Stimulated activated CD4-positive, alpha-beta T cell treated with anti-CD3 and anti-CD28 coated beads, Interleukin-1b, Interleukin-23, amount 100 ng/mL, for 4 hours (primary cell): ENCODE data around the gene SKAP1.
A peak's percentile ranks its signal among the peaks of the same experiment; 100 is the strongest.

Source experiments
- DNase-seq, 2 donors: peaks; one replicate each; pipeline ENCODE4 v3.0.0-alpha.2; 2020; ENCODE audit warnings: low read depth in 2 of 2

SKAP1 gene

DNA sequence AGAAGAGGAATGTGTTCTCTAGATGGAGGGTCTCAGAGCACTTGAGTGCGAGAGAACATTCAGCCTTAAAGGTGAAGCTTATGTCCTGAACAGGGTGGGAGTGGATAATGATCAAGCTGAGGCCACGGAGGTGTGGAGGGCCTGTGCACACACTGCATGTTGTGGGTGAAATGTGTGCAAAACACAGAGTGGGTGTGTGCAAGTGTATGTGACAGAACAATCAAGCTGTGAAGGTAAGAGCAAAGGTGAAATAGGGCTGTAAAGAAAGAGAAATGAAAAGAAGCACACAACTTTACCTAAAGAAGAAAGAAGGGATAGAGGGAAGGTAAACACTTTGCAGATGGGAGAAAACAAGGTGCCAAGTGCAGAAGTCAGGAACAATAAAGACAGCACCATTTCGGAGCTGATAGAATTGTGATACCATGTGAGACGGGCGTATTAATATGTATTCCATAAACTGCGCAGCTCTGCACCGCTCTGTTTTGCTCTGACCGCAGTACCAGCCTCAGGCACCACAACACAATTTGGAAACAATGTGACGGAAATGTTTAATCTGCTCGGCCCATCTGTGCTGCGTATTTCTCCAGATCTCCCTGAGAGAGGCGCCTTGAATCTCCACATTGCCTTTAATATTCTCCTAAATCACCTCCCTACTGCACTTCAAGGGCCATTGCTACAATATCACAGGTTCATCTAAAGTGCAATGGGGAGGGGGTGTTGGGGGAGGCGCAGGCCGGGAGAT is 281.8 kb downstream of the SKAP1 start:
- no peak for DNase-seq

DNA sequence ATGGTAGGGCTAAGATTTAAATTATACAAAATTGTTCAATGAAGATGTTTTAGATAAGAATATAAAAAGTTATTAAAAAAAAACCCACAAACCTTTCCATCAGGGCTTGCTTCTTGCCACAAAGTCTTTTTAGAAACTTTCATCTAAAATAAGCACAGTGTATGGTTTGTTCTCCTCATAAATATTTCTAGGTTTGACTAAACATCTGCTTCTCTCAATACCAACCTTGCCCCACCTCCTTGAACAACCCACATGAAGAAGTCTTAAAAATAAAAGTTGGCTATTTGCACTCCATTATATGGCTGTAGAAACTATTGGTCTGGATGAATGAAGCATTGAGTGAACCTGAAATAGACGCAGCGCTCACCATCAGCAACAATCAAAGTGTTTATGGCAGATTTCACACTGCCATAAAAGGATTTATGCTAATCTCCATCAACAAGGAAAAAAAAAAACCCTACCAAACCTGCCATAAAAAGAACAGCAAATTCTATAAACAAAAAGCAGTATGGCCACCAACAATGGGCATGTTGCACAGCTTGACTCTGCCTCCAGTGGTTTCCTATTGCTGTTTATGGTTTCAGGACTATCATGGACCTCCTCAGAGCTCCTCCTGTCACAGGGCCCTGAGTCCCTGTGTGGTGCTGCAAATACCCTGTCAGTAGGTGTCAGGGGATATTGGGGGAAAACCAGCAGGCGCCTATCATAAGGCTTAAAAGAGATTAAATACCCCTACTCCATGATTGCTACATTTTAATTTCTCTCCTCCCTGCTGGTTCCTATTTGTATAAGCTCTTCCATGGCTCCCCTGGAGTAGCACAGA is 284.8 kb downstream of the SKAP1 start:
- DNase-seq, result no peak

DNA sequence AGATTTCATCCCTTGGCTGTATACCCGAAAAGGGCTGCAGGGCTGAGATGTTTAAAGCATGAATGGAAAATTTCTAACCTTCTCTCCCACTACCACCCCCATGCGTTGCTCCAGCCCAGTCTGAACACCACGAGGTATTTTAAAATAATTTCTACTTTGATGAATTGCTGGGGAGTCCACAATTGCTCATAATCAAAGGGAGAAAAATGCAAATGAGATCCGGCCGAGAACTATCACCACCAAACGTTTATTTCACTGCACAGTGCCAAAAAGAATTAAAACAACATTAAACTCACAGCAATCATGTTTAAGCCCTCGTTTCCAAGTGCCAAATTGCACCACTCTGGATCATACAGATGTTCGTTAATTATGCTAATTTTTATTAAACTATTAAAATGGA is 285.8 kb downstream of the SKAP1 start:
- DNase-seq, result no peak

DNA sequence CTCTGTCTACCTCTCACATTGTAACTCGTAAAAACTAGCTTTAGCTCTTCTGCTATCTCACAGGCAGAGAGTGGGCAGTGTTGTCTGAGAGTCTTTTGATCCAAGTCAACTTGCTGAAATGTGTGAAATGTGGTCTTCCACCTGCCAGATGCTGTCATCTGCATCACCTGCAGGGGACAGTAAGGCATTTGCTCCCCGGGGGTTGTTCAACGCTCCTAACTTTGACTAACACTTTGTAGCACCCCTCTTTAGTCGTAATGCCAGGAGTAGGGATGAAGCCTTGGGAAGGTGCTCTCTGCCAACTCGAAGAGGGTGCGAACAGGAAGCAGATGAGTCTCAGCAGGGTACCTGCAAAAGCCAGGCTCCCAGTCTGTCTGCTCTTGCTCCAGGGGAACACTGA is 286.4 kb downstream of the SKAP1 start:
- DNase-seq, result no peak

DNA sequence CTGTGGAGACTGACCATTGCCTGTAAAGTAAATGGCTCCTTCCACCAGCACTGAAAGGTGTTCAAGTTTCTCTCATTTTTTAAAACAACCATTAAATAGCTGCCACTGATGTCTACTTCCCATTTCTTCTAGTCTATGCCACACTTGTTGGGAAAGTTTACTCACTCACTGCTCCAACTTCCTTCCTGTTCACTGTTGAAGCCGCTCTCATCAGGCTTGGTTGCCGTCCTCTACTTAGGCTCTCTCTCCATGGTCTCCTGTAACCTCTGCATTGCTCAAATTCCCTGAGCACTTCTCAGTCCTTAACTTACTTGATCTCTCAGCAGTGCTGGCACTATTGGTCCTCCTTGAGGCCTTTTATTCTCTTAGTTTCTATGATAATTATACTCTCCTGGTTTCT is 290.1 kb downstream of the SKAP1 start:
- DNase-seq, result no peak

DNA sequence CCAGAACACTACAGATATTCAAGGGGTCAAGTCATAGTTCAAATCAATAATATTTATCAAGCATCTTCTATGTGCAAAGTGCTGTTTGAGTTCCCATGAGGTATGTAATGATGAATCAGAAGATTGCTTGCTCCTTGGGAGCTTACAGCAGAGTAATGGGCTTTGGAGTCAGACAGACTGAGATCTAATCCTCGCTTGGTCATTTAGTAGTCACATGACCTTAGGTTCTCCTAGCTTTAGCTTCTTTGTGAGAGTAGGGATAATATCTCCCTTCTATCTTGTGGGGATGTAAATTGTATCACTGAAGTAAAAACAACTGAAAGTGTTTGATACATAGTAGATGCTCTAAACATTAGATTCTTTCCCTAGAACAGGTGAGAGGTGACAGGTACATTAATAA is 292.4 kb downstream of the SKAP1 start:
- DNase-seq, result no peak

DNA sequence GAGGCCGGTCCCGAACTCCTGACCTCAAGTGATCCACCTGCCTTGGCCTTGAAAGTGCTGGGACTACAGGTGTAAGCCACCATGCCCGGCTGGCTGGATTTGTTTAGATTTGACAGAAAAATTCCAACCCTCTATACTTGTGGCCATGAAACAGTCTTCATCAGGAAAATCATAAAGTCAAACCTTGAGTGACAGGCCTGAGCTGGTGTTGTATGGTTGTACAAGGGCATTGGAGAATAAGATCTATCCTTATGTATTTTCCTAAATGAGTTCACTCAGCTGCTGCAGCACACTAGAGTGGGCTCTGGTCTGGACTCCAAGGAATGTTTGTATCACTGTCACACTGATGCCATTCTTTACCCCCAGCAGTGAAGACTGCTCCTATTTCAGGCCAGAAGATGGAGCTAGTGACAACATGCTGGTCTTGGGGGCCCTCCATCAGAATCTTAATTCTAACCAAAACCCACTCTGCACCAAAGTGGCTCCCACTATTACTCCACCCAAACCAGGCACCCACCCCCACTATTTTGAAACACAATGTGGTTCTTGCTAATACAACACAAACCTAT is 295.0 kb downstream of the SKAP1 start:
- no peak for DNase-seq

DNA sequence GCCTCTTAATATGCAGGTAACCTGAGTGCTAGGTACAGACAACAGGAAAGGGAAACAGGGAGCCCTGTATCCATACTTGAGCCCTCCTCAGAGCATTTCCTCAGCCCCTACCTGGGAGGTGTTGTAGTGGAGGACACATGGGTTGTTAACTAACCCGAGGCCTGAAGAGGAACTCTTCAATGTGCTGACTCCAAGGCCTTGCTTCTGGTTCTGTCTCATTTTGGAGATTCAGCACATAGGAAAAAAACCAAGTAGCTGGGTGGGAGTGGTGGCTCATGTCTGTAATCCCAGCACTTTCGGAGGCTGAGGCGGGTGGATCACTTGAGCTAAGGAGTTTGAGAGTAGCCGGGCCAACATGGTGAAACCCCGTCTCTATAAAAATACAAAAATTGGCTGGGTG is 297.6 kb downstream of the SKAP1 start:
- no peak for DNase-seq

DNA sequence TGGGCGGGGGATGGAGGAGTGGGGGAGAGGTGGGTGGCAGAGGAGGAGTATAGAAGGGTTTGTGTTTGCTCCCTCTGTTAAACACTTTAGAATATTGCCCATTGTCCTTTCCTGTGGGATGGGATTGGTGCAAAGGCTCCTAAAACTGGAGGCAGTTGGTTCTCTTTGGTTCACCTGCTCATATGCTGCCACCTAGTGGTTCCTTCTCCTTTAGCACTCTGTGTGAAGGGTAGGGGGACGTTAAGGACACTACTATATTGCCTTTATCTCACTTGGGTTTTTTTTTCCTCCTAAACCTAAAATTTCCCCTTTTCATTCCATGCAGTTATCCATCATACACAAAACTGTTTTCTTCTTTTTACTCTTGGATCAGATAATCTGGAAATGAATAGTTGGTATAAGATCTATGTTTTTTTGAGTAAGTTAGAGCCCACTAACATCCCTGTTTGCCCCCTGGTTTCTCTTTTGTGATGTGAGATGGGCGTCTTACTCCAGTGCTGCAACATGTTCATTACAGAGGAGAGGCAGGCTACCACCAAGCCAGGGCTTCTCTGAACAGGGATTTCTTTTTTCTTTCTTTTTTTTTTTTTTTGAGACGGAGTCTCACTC is 298.7 kb downstream of the SKAP1 start:
- DNase-seq, result peak in 1 of 2 donors; percentile 60

DNA sequence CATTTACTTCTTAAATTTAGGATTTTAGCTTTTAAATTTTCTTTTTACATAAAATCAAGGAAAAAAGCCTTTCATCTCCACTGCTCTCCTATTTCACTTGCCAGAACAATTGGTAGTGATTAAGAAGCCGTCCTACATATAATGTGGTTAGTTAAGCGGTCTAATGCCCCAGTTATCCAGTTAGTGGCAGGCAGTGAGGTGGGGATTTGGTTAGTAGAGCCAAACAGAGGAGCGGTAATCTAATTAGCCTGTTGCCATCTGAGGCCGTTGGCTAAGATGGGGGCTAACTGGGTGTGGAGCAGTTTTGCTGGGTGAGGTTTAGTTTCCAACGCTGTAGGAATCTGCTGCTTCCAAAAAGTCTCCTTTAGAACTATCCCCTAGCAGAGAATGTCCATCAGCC is 300.0 kb downstream of the SKAP1 start:
- no peak for DNase-seq

DNA sequence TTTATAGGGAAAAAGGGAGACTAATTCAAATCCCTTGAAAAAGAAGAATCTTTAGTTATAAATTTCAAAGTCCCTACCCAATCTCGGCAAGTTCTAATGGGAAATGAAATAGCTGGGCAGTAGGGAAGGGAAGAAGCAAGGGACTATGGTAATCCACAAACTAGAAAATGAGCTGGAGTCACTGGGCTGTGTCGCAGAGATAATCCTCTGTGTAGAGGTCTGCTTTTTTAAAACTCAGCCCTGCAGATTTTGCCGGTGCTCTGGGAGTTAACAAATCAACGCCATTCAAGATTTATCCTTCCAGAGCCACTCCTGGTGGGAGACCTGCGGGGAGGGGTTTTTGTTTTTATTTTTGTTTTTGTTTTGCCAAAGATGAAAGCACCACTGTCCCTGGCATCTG is 301.6 kb downstream of the SKAP1 start:
- DNase-seq, result no peak

DNA sequence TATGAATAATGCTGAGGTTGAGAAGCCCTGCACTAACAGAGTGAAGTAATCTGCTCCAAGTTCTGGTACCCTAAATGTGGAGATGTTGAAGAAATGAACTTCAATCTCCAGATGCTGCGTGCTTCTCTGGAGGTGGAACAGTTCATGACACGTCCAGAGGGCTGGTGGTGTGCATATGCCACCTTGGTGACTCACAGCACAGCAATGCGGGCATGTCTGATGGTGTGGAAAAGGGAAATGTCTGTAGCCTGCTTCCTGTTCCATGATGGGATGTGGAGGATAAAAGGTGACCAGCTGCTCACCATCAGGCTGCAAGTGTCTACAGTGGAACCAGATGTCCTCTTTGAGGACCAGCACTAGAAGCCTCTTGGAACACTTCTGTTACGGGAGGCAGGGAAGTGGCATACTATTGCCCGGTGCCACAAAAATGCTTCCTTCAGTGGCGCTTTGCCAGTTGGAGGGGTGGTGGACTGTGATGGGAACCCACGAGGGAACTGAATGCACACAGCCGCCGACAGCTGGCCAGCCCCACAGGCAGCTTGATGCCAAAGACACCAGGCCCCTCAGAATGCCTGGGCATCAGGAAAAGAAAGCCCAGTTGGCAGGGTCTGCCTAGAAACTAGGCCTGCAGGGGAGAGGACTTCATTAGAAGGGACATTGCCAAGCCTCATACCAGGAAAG is 302.5 kb downstream of the SKAP1 start:
- no peak for DNase-seq

DNA sequence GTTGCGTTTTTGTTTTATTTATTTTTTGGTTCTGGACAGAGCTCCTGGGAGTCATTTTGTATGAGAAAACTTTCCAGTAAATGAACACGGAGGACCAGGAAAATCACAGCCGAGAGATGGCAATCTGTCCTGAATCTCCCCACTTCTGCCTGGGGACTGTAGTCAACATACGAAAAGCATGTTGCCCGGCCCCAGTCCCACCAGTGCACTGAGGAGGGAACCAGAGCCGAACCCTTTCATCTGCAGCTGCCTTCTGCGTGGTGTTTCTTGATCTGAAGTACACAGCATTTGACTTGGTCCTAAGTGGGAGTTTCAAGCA is 303.5 kb downstream of the SKAP1 start:
- no peak for DNase-seq

DNA sequence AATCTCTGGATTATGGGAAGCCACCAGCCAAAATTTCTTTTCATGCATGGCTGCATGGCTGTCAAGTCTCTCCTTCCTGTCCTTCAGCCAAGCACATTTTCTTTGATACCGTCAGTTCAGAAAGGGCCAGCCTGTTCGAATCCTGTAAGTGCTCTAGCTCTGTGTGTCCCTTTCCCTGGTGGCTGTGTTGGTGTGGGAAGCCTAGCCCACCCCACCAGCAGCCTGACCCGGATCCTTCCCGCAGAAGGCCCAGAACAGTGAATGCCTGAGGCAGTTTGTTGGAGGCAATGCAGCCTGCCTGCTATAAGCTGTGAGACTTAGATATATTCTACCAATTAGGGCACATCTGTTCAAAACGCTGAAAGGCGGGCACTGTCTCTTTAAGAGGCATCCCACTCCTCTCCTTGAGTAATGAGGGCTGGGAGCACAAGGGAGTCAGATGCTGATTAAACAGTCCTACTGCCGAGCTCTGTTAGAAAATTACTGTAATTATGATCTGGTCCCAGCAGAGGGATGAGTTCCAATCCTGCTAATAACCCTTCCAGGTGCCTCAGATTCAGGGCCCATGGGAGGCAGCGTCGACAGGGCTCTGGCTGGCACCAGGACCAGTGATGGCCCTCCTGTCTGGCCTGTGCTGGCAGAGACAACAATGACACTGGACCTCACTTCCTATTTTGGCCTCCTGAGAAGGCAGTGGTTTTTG is 304.0 kb downstream of the SKAP1 start:
- no peak for DNase-seq

DNA sequence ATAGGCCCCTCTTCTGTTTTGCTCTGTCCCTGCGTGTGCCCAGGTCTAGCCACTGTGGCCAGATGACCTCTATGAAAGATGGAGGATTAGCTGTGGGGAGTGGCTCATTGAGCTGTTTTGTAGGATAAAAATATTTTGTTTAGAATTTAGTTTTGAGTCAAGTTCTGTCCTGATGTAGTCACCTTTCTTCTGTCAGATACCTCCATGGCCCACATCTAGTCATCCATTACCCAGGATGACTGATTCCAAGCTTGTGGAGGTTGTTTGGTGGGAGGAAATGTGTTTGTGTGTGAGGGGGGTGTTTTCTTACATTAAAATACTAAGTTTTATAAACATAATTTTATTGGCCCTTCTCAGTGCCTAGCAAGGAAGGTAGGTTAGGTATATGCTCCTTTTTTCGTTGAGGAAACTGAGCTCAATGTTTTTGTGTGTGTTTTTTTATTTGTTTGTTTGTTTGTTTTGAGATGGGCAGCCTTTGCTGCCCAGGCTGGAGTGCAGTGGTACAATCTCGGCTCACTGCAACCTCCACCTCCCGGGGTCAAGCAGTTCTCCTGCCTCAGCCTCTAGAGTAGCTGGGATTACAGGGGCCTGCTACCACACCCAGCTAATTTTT is 306.1 kb downstream of the SKAP1 start:
- no peak for DNase-seq

DNA sequence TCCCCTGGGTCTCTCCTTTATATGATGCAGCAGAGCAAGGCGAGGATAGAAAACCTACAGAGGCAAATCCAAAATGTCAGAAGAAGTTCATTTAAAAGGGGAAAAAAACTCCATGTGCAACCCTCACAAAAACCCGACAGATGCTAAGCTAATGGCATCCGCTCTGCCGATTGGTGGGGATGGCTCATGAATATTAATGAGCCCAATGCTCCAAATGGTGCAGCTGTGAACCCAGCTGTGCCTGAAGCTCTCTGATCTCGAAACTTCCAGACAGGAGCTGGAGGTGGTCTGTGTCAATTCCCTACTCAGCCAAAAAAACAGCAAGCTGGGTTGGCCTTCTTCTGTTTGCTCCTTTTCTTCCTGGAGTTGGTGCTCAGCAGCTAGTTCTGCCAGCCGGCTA is 306.9 kb downstream of the SKAP1 start:
- DNase-seq, result no peak

DNA sequence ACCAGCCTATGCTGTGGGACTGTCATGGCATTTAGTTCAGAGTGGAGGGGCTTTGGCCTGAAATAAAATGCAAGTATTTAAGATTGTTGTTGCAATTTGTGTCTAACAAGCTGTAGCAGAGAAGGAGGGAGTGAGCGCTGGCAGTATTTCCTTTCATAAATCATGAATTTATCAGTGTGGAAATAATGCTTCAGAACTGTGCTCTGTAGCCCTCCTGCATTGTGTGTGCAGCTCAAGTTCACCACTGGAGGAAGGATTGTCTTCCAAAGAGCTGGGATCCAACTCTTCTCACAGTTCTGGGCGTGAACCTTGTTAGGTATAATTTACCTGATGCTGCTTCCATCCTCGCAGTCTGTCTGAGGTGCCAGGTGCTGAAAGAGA is 307.4 kb downstream of the SKAP1 start:
- DNase-seq, result no peak

DNA sequence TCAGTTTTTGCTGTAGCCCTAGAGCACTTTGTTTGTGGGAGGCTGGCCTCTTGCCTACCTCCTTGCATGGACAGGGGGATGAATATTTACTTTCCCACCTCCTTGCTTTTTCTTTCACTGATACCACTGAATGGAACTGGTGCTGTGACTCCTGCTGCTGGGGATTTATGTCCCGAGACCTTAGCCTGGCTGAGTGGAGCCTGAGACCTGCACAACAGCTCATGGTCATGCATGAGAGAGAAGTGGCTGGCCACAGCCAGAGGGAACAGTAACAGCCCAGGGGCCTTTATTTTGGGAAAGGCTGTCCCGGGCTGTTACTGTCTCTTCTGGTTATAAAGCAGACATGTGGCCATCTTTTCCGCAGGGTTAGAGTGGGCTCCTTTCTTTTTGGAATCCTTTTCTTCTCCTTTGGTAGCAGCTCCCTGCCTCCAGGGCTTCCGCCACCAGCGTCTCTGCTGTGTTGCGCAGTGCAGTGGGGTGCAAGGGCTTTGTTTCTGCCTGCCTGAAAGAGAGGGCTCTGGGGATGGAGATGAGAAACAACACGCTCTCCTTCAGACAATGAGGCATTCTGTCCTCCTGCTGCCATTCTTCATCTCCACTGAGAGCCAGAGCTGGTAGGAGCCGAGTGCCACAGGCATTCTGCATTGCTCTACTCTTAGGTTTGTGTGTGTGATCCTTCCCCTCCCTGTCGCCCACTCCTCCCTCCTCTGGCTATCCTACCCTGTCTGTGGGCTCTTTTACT is 307.9 kb downstream of the SKAP1 start:
- no peak for DNase-seq

DNA sequence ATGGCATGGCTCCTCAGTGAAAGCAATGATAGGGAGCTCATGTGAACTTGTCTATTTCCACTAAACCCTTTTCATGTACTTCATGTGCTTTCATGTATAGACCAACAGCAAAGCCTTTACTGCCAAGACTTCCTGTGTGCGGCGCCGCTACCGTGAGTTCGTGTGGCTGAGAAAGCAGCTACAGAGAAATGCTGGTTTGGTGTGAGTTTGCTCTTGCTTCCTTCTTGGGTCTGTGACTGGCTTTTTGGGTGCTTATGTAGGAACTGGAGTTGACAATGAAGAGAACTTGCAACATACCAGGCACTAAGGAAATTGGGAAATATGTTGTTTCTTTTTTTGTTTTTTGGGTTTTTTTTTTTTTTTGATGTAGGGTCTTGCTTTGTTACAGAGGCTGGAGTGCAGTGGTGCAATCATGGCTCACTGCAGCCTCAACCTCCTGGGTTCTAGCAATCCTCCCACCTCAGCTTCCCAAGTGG is 316.8 kb downstream of the SKAP1 start:
- peak; percentile 16 to 21 for DNase-seq

DNA sequence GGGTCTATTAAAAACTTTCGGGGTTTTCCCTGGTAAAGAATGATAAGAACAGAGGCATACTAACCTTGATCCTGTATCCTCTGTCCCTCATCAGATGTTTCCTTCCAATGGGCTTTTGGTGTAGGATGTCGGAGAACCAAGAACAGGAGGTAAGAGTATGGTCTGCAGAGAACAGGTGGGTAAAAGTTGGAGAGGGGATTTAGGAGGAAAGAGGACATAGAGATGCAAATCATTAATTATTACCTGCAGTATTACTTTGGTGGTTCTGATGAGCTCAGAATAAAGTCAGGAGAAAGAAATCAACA is 318.1 kb downstream of the SKAP1 start:
- DNase-seq, result no peak

DNA sequence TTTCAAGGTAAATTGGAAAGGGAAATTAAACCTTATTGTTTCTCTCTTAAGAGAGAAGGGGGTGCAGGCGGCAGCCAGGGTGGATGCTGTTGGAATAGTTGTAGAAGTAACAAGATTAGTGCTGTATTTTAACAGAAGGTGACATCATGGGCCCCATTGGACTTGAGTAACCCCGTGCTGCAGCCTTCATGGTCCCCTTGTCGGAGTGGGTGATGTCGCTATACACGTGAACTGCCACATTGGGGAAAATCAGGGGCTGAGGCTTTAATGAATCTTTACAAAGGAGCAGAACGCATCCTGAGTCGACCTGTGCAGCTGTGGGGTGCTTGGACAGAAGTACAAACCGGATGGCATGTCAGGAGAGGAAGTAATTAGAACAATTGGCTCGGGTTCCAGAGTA is 319.3 kb downstream of the SKAP1 start:
- no peak for DNase-seq
